Loucy (cell line): Measurements from ENCODE around the gene STPG4.

Experiments
- CTCF ChIP-seq: fragments of 200-600 bp; sonication (generic); conservative IDR thresholded peaks from 2 replicates; pipeline ENCODE4 v1.5.1; 2014; ENCODE audit warnings: mild to moderate bottlenecking, antibody characterized with exemption, low read length
- EZH2phosphoT487 ChIP-seq: fragments of 200-600 bp; IDR thresholded peaks from 2 replicates; pipeline ENCODE4 v1.6.1; 2018; ENCODE audit warnings: antibody characterized with exemption, mild to moderate bottlenecking, moderate library complexity, borderline replicate concordance

GRCh38 chr2:47073217-47073616 lies 81.9 kb downstream of the STPG4 start:
- no peak for TF ChIP-seq CTCF
- TF ChIP-seq EZH2phosphoT487 = no peak
